Activated naive CD8-positive, alpha-beta T cell treated with anti-CD3 and anti-CD28 coated beads for 36 hours (primary cell): ENCODE results near the gene CPNE5. TPM values are rescaled to one million over a fixed set of nuclear protein-coding genes. Genes with fewer than 3 reads are reported as not detected.

ENCODE experiments used
- DNase-seq: peaks from one replicate; pipeline ENCODE4 v3.0.0; 2021
- H3K27ac Mint-ChIP-seq: one replicate; pipeline ENCODE4 v1.8.0; 2022; ENCODE audit warnings: mild to moderate bottlenecking, moderate library complexity, mixed read lengths
- H3K27me3 Mint-ChIP-seq: one replicate; pipeline ENCODE4 v1.8.0; 2022; ENCODE audit warnings: mild to moderate bottlenecking, mixed read lengths
- H3K36me3 Mint-ChIP-seq: one replicate; pipeline ENCODE4 v1.8.0; 2021; ENCODE audit warnings: mild to moderate bottlenecking, mixed read lengths
- H3K4me1 Mint-ChIP-seq: one replicate; pipeline ENCODE4 v1.8.0; 2021; ENCODE audit warnings: mixed read lengths
- H3K4me3 Mint-ChIP-seq: one replicate; pipeline ENCODE4 v1.8.0; 2022; ENCODE audit warnings: mild to moderate bottlenecking, moderate library complexity, mixed read lengths
- H3K9me3 Mint-ChIP-seq: one replicate; pipeline ENCODE4 v1.8.0; 2022; ENCODE audit warnings: mixed read lengths
- total RNA-seq, 2 experiments: library from RNA; stranded (reverse); gene quantifications; one replicate each; pipeline ENCODE4 v1.2.3, GENCODE V29; 2021

The CPNE5 gene
- total RNA-seq, result 1 to 10 TPM in 1 of 2 experiments, under 1 TPM in 1; 0.72 to 1.2 TPM

DNA sequence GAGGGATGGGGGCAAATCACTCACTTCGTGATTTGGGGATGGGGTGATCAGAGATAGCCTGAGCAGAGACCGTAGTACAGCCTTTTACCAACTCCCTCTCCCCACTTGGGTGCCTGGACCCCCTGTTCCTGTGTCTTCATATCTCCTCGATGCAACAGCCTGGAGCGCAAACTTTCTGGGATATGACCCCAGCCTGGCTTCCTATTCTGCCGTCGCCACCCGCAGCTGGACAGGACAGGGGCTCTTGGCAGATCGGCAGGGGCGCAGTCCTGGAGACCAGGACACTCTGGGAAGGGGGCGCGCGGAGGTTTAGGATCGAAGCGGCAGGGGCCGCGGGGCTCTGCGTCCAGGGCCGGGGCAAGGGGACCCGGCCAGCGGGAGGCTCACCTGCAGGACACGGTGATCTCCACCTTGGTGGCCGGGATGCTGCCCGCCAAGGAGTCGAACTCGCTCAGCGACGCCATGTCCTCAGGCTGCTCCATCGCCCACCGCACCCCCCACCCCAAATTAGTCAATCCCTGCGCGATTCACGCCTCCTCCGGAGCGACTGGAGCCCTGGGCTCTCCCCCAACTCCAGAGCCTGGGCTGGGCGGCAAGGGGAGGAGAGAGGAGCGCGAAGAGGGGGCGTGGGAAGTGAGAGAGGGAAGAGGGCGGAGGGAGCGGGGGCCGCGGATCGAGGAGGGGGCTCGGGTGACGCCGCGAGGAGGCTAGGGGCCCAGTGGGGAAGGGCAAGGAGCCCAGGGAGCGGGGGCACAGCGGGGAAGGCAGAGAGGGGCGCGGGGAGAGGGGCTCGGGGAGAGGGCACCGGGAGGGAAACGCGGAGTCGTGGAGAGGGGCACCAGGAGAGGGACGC, at the start of gene CPNE5:
TSS of gene CPNE5 (minus strand) at position 549 of the 853 bp plus-strand sequence. CDS start at position 482, 67 bp downstream.
- Mint-ChIP-seq H3K27me3 (peaks cover 38% of the 10 kb centered on the region), H3K4me3 (peak within 1 kb of the TSS; percentile 69), H3K4me1 (peaks cover 12% of the 10 kb centered on the region), H3K27ac (no peak within 1 kb of the TSS), H3K36me3 (no peaks in the 10 kb centered on the region), H3K9me3 (no peaks in the 10 kb centered on the region)
- peak; percentile 11 for DNase-seq

DNA sequence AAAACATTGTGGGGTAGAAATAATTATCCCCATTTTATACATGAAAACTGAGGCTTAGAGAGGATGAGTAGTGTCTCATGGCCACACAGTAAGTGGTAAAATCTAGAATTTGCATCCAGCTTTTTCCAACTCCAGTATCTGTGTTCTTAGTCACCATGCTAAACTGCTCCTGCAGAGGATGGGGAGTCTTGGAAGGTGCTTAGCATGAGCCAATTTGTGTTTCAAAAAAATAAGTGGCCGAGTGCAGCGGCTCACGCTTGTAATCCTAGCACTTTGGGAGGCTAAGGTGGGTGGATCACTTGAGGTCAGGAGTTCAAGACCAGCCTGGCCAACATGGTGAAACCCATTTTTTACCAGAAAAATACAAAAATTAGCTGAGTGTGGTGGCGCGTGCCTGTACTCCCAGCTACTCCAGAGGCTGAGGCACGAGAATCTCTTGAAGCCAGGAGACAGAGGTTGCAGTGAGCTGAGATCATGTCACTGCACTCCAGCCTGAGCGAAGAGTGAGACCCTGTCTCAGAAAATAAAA, 48.9 kb upstream of the CPNE5 start:
- no peak overlapping the region for H3K4me3 Mint-ChIP-seq
- peaks cover 16% of the 10 kb centered on the region for H3K36me3 Mint-ChIP-seq
- no peaks in the 10 kb centered on the region for H3K9me3 Mint-ChIP-seq
- no peaks in the 10 kb centered on the region for H3K27me3 Mint-ChIP-seq
- no peak overlapping the region for H3K27ac Mint-ChIP-seq
- H3K4me1 Mint-ChIP-seq, result peaks cover 35% of the 10 kb centered on the region
- no peak for DNase-seq

DNA sequence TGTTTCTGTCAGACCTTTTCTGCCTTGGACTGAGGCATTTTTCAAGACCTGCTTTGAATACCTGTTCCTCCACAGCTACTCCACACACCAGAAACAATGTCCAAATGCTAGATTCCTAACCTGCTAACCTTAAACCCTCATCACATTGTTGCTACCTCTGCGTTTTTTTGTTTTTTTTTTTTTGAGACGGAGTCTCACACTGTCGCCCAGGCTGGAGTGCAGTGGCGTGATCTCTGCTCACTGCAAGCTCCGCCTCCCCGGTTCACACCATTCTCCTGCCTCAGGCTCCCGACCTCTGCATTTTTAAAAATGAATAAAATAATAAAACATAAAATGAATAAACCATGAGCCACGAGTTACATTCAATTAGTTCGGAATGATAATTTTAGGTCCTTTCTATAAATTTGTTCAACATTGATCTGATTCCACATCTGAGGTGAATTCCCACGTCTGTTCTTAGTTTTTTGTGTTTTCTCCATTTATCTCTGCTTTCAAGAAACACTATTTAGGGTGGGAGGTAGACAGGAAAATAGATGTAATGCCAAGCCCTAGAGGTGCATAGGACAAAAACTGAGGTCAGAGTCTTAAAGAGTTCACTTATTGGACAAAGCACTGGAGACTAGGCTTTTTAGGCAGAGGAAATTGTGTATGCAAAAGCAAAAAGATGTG, 47.8 kb upstream of the CPNE5 start:
- Mint-ChIP-seq H3K4me1 (peaks cover 33% of the 10 kb centered on the region), H3K36me3 (peaks cover 14% of the 10 kb centered on the region), H3K4me3 (peak overlapping the region; percentile 92), H3K27ac (peak overlapping the region; percentile 89), H3K9me3 (no peaks in the 10 kb centered on the region), H3K27me3 (no peaks in the 10 kb centered on the region)
- no peak for DNase-seq

DNA sequence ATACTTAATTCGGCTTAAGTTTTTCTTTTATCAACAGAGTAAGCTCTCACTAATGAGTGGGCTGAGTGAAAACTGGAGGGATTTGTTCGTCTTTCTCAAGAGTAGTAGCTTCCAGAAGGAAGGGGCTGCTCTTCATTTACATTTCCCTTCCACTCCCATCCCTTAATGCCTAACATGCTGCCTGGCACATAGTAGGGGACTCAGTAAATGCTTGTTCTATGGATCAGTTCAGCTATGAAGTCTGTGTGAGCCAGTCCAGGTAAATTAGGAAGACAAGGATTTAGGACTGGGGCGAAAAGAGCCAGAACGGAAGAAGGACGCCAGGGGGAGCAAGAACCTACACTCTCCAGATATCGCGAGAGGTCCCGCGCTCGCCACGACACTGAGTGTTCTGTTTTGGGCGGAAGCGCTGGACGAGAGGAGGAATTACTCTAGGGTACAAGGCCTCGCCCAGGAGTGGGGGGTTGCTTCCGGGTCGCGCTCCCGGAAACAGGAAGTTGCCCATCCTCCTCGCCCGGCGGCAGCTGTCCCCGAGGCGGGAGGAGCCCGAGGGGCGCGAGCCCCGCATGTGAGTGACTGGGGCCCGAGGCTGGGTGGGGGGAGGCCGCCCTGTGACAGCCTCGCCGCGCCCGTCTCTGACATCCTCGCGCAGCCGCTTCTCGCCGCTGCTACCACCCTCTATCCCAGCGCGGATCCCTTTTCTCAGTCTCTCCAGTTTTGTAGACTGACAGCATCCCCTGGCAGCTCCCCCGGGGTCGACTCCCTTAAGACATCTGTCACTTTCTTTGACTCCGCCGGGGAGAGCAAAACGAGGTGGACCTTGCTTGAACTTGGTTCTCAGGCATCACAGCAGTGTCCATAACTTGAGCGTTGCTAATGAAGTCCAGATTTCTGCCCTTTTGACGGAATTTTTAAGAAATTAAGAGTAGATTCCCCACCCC, 46.5 kb upstream of the CPNE5 start, which contains the start of gene C6orf89:
TSS of gene C6orf89 (plus strand) at position 492 of the 941 bp plus-strand sequence. CDS start 13,493 bp downstream, outside the sequence.
- H3K27ac Mint-ChIP-seq, result peak within 1 kb of the TSS; percentile 90
- peak; percentile 96 for DNase-seq
- H3K9me3 Mint-ChIP-seq, result no peaks in the 10 kb centered on the region
- H3K36me3 Mint-ChIP-seq, result peaks cover 11% of the 10 kb centered on the region
- no peaks in the 10 kb centered on the region for H3K27me3 Mint-ChIP-seq
- H3K4me3 Mint-ChIP-seq, result peak within 1 kb of the TSS; percentile 92
- H3K4me1 Mint-ChIP-seq, result peaks cover 33% of the 10 kb centered on the region

DNA sequence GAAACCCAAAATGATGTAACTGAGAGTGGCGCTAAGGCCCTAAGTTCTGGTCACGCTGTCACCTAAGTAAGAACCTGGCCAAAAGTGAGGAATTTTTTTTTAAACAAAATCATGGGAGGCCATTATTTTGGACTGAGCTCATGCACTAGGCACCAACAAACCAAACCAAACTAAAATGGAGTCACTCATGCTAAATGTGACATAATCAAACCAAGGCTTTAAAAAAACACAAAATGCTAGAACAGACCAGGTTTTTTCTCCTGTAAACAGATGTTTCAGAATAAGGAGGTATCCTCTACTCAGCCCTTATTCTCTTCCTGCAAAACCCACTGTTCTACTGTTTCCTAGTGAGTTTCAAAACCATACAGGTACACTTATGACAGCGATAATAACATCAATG, 45.4 kb upstream of the CPNE5 start:
- Mint-ChIP-seq H3K4me3 (no peak overlapping the region), H3K36me3 (peaks cover 8% of the 10 kb centered on the region), H3K4me1 (peaks cover 33% of the 10 kb centered on the region), H3K27me3 (no peaks in the 10 kb centered on the region), H3K27ac (no peak overlapping the region), H3K9me3 (no peaks in the 10 kb centered on the region)
- DNase-seq, result no peak

DNA sequence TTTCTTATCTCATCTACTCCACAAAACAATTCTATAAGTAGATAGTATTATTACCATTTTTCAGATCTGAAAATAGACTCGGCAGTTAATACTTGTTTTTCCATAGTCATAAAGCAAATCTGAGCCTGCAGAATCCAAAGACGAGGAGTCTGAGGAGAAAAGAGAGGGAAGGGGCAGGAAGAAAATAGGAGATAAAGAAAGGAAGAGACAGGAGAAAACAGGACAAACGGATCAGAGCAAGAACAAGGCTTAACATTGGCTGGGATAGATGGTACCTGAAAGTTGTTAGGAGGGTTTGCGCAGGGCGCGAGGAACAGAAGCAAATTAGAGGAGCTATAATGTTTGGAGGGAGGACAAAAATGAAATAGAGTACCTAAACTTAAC, 36.0 kb upstream of the CPNE5 start:
- Mint-ChIP-seq H3K4me1 (peaks cover 35% of the 10 kb centered on the region), H3K4me3 (peak overlapping the region; percentile 97), H3K9me3 (no peaks in the 10 kb centered on the region), H3K36me3 (peaks cover 34% of the 10 kb centered on the region), H3K27me3 (no peaks in the 10 kb centered on the region), H3K27ac (peak overlapping the region; percentile 100)
- DNase-seq, result no peak

GRCh38 chr6:36874443-36875249, 35.4 kb upstream of the CPNE5 start, which contains the start of gene PPIL1:
TSS of gene PPIL1 (minus strand) at chr6:36874803. CDS start at chr6:36874772, 31 bp downstream.
- Mint-ChIP-seq H3K4me3 (peak within 1 kb of the TSS; percentile 97), H3K27ac (peak within 1 kb of the TSS; percentile 100), H3K36me3 (peaks cover 38% of the 10 kb centered on the region), H3K27me3 (no peaks in the 10 kb centered on the region), H3K9me3 (no peaks in the 10 kb centered on the region), H3K4me1 (peaks cover 38% of the 10 kb centered on the region)
- DNase-seq, result peak; percentile 82

GRCh38 chr6:36873612-36874442, 34.6 kb upstream of the CPNE5 start:
- no peak for DNase-seq
- H3K27ac Mint-ChIP-seq, result peak overlapping the region; percentile 100
- no peaks in the 10 kb centered on the region for H3K27me3 Mint-ChIP-seq
- peaks cover 42% of the 10 kb centered on the region for H3K4me1 Mint-ChIP-seq
- H3K9me3 Mint-ChIP-seq, result no peaks in the 10 kb centered on the region
- H3K36me3 Mint-ChIP-seq, result peaks cover 42% of the 10 kb centered on the region
- peak overlapping the region; percentile 97 for H3K4me3 Mint-ChIP-seq

DNA sequence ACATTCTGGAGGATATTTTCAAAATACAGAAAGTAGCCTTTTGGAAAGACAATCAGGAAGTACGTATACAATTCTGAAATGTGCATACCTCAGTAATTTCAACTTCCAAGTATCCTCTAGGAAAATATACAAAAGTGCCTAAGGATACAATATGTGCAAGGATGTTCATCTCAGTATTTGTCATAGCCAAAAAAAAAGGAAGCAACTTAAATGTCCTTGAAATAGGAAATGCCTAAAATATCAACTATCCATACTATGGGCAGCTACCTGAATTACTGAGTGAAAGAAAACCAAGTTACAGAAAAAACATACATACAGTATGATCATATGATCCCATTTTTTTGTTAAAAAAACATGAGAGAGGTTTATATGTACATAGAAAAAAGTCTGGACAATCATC, 33.9 kb upstream of the CPNE5 start:
- peaks cover 43% of the 10 kb centered on the region for H3K36me3 Mint-ChIP-seq
- no peak for DNase-seq
- no peaks in the 10 kb centered on the region for H3K9me3 Mint-ChIP-seq
- H3K4me1 Mint-ChIP-seq, result peaks cover 42% of the 10 kb centered on the region
- H3K27ac Mint-ChIP-seq, result no peak overlapping the region
- H3K27me3 Mint-ChIP-seq, result no peaks in the 10 kb centered on the region
- peak overlapping the region; percentile 97 for H3K4me3 Mint-ChIP-seq

GRCh38 chr6:36871686-36872085, 32.4 kb upstream of the CPNE5 start:
- Mint-ChIP-seq H3K27me3 (no peaks in the 10 kb centered on the region), H3K4me3 (no peak overlapping the region), H3K4me1 (peaks cover 51% of the 10 kb centered on the region), H3K27ac (no peak overlapping the region), H3K9me3 (no peaks in the 10 kb centered on the region), H3K36me3 (peaks cover 52% of the 10 kb centered on the region)
- no peak for DNase-seq

- Mint-ChIP-seq H3K27me3 (no peaks in the 10 kb centered on the region), H3K27ac (no peak overlapping the region), H3K4me3 (no peak overlapping the region), H3K9me3 (no peaks in the 10 kb centered on the region), H3K36me3 (peaks cover 53% of the 10 kb centered on the region), H3K4me1 (peaks cover 53% of the 10 kb centered on the region)
- DNase-seq, result no peak
Observed at GRCh38 chr6:36867471-36868224, 28.4 kb upstream of the CPNE5 start.

- Mint-ChIP-seq H3K9me3 (no peaks in the 10 kb centered on the region), H3K36me3 (peaks cover 41% of the 10 kb centered on the region), H3K27me3 (no peaks in the 10 kb centered on the region), H3K4me3 (no peak overlapping the region), H3K4me1 (peaks cover 41% of the 10 kb centered on the region), H3K27ac (no peak overlapping the region)
- DNase-seq, result no peak
Observed at GRCh38 chr6:36865835-36866234, 26.6 kb upstream of the CPNE5 start.
